Ramos (cell line): Measurements from ENCODE around the gene ADAM15.

Experiments
- in situ Hi-C: fragments of 300-500 bp; cut with MboI; formaldehyde crosslinking; loops from one replicate; pipeline ENCODE4 v1.14.3; 2022; ENCODE audit warnings: low sequenced_read_pairs; ENCODE audit not compliant: unreplicated experiment

The ADAM15 gene

DNA sequence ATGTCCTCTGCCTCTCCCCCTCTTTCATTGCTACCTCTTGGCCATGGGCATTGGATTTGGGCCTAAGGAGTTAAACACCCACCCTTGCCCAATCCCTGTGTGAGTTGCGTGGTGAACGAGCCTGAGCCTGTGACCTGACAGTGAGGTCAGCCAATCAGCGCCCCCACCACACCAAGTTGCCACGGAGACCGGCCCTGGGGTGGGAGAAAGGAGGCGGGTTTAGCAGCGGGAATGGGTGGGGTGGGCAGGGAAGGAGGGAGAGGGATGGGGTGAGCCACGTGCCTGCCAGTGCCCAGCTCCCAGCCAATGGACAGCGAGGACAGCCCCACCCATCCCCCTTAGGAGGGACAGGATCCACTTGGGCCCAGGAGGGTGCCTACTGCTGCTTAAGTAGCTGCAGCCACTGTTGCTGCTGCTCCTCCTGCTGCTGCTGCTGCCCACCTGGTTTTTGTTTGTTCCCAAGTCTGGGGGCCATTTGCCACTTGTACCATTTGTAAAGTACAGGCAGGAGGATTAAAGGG lies 39.0 kb upstream of the ADAM15 start:
- in situ Hi-C loops = no loop called here

DNA sequence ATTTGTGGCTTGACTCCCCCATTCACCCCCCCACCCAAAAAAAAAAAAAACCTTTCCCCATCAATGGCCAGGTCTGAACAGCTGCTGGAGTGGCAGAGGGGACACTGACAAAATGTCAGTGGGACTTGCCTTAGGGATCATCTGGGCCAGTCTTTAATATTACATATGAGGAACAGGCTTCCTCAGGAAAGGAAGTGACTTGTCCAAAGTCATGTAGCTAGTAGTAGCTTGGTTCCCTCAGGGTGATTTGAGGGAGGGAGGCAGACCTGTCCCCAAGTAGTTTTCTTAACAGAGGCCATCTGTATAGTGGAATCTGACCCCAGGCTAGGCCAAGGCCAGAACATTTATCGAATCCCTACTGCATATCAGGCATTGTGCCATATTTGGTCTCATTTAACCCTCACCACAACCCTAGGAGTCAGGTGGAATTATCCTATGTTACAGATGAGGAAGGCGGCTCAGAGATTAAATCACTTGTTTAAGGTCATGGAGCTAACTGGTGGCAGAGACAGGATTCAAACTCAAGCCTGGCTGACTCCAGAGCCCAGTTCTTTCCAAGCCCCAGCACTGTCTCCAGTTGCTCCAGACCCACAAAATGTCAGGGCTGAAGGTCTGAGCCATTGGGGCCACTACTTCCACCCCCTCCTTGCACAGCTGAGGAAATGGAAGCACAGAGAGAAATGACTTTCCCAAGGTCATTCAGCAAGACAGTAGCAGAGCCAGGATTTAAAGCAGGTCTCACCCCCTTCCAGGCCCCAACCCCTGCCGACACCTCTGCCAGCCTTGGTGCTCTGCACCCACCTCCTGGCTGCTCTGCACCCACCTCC lies 38.1 kb upstream of the ADAM15 start:
- in situ Hi-C loops = no loop called here

DNA sequence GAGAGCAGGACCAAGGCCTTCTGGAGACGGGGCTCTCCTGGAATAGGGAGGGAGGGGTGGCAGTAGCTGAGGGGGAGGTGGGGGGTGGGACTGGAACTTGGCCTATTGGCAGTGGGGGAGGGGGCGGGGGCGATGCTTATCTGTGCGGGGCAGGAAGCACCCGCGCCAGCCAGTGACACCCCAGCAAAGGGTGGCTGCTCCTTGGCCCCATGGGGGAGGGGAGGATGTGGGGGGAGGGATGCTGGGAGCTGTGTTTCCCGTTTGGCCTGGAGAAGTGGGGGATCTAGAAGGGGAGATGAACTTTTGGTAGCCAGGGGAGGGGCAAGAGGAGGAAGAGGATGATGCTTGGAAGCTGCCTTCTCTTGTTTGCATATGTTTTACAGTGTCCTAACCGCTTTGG lies 37.5 kb upstream of the ADAM15 start:
- in situ Hi-C loops = no loop called here

DNA sequence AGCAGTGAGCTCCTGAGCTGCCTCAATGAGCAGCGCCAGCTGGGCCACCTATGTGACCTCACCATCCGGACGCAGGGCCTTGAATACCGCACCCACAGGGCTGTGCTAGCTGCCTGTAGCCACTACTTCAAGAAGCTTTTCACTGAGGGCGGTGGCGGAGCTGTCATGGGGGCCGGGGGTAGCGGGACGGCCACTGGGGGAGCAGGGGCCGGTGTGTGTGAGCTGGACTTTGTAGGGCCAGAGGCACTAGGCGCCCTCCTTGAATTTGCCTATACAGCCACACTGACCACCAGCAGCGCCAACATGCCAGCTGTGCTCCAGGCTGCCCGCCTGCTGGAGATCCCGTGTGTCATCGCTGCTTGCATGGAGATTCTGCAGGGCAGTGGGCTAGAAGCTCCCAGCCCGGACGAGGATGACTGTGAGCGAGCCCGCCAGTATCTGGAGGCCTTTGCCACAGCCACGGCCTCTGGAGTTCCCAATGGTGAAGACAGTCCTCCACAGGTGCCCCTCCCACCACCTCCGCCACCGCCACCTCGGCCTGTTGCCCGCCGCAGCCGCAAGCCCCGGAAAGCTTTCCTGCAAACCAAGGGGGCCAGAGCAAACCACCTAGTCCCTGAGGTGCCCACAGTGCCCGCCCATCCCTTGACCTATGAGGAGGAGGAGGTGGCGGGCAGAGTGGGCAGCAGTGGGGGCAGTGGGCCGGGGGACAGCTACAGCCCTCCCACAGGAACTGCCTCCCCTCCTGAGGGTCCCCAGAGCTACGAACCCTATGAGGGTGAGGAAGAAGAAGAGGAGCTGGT lies 36.2 kb upstream of the ADAM15 start:
- in situ Hi-C loops = no loop called here

DNA sequence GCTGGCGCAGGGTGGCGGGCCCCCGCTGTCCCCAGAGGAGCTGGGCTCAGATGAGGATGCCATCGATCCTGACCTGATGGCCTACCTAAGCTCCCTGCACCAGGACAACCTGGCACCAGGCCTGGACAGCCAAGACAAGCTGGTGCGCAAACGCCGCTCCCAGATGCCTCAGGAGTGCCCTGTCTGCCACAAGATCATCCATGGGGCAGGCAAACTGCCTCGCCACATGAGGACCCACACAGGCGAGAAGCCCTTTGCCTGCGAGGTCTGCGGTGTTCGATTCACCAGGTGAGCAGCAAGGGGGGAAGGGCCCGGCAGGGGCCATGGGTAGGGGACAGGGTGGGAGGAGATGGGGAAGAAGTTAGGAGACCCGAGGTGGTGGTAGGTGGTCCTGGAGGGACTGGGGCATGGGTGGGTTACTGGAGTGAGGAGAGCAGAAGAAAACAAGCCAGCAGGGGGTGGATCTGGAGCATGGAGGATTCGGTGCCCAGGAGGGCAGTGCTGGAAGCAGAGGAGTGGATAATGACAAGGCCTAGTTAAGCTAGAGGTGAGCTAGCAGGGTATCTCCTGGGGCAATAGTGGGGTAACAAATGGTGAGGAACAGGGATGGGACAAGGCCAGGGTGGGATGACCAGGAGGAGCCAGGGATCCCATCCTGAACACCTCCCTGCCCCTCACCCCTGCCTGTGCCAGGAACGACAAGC lies 35.4 kb upstream of the ADAM15 start:
- in situ Hi-C loops = no loop called here

DNA sequence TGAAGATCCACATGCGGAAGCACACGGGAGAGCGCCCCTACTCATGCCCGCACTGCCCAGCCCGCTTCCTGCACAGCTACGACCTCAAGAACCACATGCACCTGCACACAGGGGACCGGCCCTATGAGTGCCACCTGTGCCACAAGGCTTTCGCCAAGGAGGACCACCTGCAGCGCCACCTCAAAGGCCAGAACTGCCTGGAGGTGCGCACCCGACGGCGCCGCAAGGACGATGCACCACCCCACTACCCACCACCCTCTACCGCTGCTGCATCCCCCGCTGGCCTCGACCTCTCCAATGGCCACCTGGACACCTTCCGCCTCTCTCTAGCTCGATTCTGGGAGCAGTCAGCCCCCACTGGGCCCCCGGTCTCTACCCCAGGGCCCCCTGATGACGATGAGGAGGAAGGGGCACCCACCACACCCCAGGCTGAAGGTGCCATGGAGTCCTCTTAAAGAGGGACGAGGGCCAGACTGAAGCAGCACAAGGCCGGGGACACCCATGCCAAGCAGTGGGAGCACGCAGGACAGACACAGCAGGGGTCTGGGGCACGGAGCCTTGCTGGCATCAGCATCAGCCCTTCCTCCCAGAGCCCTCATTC lies 34.8 kb upstream of the ADAM15 start:
- in situ Hi-C loops = no loop called here

DNA sequence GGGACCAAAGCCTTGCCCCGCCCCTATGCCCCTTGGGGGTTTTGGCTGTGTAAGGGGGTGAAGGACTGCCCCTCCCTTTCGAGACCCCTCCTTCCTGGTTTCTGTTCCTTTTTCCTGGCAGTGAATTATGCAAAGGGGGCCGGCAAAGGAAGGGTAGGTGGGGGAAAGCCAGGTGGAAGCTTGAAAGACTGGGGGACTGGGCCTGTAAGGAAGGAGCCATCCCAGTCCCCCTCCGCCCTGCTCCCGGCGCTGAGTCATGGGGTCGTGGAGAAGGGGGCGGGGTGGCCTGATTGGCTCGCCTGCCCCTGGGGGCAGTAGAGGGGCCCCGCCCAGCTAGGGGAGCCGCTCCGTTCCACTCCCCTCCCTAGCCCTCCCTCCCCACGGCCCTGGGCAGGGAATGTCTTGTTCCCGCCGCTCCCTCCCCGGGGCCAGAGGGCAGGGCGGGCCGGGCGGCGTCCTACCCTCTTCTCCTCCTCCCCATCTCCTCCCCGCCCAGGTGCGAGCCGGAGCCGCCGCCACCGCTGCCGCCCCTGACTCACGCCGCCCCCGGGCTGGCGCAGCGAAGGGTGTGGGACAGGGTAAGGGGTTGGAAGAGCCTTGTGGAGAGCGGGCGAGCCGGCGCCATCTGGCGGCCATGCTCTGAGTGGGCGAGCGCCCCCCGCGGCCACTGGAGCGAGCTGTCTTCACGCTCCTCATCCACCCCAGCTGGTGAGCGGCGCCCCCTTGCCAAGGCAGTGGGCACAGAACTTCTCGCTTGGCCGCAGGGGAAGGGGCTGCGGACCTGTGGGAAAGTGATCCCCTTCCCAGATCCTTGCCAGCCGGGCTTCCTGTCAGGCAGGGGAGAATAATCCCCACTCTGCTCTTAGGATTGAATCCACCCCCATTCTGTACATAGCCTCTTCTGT lies 33.8 kb upstream of the ADAM15 start:
- in situ Hi-C loops = no loop called here

DNA sequence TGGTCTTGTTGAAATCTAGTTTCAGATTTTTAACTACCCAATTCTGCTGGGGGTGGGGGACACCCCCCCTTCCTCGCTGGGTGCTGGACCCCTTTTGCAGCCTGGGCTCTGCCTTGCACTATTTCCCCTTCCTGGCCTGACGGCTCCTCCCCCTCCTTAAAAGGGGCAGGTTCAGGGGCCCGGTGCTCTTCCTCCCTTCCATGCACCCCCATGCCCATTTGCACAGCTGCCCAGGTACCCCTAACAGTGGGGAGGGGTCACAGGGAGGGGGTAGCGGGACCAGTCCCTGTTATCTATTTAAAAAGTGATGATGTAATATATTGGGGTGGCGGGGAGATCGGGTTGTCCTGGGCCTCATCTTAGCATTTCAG lies 33.2 kb upstream of the ADAM15 start:
- in situ Hi-C loops = no loop called here

DNA sequence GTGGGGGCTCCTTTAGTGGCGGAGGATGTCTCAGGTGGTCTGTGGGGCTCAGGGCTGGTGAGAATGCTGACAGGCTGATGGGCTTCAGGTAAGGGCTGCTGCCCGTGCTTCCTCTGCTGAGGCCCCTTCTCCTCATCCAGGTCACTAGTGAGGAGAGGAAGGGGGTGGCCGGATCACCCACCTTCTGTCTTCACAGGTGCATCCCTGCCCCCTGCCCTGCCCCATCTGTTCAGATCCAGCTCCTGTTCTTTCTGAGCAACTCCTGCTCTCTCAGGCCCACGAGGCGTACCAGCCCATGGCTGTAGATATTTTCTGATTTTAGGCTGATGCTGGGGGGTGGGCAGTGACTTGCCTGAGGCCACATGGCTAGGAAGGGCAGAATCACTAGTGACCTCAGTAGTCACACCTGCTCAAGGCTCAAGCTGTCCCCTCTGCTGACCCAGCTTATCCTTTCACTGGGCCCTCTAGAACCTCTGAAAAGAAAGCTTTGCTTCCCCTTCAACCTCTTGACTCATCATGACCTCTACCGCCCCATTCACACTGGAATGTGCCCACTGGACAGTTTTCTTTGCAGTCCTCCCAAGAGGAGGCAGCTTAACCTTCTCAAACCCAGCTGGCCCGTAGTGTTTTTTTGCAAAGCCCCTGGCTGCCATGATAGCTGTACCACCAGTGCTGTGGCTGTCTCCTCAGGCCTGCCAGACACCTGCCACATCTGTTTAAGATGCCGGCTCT lies 32.3 kb upstream of the ADAM15 start:
- in situ Hi-C loops = no loop called here

DNA sequence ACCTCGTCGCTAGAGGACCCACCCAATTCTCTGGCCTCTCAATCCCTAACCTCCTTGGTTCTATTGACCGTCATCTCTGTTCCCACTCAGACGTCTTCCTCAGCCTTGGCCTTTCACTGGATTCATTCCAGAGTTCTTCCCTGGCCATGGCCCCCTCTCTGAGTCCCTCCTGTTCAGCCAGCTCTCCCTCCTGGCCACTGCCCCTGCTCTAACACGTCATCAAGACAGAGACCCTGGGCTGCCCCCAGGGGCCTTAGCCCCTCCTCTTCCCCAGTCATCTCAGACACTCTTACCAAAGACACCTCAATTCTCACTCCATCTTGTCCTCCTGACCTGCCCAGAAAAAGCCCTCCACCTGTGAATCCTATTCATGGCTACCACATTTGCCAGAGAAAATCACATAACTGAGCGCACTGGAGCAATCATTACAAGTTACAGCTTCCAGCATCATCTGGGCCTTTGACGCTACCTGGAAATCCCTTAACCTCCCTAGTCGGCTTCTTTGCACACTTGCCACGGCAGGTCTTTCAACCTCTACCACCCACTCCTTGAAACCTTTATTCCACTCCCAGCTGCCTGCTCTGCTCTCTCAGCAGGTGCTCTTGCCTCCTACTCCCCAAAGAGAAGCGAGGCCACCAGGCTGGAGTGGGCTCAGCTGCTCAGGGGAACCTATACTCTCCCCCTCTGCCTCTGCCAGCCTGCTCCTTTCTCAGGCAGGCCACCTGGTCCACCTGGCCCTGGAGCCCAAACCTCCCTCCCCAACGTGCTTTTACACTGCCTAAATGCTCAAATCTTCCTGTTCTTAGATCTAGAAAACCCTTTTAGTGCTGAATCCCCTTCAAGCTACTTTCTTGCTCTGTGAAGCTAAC lies 31.5 kb upstream of the ADAM15 start:
- in situ Hi-C loops = no loop called here

DNA sequence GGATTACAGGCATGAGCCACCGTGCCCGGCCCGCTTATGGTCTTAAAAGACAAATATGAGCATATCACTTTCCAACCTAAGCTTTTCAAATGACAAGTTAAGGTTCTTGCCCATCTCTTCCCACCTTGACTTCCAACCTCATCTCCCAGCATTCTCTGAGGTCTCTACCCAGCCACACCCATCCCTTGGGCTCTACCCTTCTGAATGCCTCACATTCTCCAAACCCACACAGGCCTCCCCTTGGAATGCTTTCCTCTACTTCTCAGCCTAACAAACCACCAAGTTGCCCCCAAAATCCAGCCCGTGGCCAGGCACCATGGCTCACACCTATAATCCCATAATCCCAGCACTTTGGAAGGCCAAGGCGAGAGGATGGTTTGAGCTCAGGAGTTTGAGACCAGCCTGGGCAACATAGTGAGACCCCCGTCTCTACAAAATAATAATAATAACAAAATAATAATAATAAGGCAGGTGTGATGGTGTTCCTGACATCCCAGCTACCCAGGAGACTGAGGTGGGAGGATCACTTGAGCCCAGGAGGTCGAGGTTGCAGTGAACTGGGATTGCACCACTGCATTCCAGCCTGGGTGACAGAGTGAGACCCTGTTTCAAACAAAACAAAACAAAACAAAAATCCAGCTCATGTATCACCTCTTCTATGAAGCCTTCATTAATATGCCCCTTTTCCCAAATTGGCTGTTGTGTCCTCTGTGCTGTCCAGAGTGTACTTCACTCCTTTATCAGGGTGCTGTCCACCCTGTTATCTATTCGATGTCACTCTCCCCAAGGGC lies 28.8 kb upstream of the ADAM15 start:
- in situ Hi-C loops = no loop called here

DNA sequence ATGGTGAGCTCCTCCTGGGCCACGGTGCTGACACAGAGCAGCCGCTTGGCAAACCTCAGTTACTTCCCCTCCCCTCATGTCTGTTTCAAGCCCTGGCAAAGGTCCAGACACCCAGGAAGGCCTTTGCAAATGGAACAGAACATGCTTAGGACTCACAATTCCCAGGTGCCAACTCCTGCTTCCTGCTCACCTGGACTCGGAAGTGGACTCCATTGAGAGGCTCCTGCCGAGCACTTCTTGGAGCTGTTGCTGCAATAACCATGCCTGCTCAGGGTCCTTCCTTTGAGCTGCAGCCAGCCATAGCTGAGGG lies 28.2 kb upstream of the ADAM15 start:
- in situ Hi-C loops = no loop called here

DNA sequence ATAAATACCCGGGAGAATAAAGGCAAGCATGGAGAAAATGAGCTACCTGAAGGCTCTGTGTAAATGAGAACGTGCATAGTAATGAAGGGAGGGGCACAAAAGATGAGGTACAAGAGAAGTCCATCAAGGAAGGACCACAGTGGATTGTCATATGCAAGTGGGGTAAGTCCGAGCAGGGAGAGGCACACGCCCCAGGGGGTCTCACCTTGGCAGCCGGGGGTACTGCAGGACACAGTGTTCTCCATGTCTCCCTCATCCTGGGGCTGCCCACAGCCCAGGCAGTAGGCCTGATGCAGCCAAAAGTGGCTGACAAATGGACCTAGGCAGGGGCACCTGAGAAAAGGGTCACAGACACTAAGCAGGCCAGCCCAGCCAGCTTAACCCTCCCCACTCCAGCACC lies 27.5 kb upstream of the ADAM15 start:
- in situ Hi-C loops = no loop called here

DNA sequence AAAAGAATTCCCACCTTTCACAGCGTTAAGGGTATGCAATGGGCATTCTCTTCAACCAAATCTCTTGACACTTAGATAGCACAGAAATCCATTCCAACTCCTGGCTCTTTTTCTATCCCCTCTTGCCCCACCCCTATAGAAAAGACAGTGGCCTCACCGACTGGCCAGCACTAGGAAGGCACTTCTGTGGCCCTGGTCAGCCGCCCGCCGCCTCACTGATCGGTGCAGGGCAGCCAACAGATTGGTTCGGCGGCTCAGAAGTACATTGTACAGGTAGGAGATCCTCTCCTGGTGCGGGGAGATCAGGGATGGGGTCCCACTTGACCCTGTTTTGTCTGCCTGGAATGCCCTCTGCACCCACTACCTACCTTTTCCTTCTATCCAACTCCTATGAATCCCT lies 26.8 kb upstream of the ADAM15 start:
- in situ Hi-C loops = no loop called here

DNA sequence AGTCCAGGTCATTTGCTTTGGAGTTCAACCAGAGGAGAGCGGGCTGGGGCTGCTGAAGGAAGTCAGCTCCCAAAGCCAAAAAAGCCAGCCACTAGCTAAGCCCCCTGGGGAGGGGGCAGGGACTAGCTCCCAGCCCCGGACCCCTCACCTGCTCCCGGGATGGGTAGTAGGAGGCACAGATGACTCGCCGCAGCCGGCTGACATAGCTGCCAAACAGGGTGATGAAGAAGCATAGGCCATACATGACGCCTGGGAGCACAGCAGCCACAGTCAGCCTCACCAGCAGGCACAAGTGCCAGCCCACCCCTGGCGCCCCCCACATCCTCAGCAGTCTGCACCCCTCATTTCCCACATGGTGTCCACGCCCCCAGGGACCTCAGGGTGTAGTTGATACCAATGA lies 25.0 kb upstream of the ADAM15 start:
- in situ Hi-C loops = no loop called here

DNA sequence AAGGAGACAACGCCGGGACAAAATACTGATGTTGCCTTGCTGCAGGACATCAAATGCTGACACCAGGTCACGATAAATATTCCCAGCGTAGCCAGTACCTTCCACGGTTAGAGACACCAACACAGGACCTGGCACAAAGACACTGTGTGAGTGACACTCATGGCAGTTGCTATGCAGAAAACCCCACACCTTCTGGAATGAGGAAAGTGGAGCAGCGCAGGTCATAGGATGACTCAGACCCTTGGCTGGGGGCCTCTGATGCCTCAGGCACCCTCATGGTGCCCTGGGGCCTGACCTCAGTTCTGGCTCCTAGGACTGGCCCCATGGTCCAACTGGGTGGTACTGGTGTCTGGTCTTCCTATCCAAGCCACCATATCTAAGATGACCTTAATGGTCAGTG lies 24.5 kb upstream of the ADAM15 start:
- in situ Hi-C loops = no loop called here

DNA sequence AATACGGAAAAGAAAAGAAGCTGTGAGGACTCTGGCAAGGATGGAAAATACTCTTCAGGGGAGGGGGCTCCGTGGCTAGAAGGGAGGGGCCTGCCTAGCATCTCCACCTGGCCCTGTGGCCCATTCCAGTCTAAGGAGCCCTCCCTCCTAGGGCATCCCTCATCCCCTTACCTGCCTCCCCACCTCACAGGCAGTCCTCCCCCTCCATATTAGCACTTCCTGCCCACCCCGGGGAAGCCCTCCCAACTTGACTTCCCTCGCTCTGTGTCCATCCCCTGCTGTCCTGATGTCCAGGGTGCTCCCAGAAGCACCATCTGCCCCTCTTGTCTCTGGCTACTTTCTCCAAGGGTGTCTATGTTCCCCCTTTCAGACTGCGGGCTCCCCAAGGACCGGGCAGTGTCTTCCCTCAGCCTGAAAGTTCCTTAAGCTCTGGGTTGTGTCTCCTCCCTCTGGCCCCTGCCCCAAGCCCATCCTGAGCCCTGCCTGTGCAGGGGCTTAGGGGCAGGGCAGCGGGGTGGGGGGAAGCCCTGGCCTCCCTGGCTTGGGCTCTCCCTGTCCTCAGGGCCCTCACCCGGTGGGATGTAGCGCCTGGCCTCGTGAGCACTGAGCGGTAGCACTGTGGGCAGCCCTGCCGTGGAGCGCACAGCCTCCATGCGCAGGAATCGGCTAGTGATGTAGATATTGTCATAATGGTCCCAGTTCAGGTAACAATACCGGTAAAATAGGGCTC lies 21.4 kb upstream of the ADAM15 start:
- in situ Hi-C loops = no loop called here
